K562 (cell line): Measurements from ENCODE around the gene HPD. TPM values are rescaled to one million over a fixed set of nuclear protein-coding genes. Genes with fewer than 3 reads are reported as not detected.
A peak's percentile ranks its signal among the peaks of the same experiment; 100 is the strongest.

ENCODE experiments used
- ASH1L ChIP-seq: fragments of 450-650 bp; IDR thresholded peaks from 2 replicates; pipeline ENCODE4 v1.6.1; 2018; ENCODE audit warnings: borderline replicate concordance, mild to moderate bottlenecking, low read depth; ENCODE audit not compliant: partially characterized antibody
- DIDO1 ChIP-seq: fragments of 450-650 bp; IDR thresholded peaks from 2 replicates; pipeline ENCODE4 v1.6.1; 2016; ENCODE audit warnings: low read depth, missing biosample characterization, missing genetic modification characterization
- ESRRA ChIP-seq: fragments of 450-650 bp; IDR thresholded peaks from 2 replicates; pipeline ENCODE4 v1.6.1; 2014; ENCODE audit warnings: low read depth, mild to moderate bottlenecking, moderate library complexity, borderline replicate concordance
- MED1 ChIP-seq: sonication (generic); formaldehyde crosslinking; IDR thresholded peaks from 2 replicates; pipeline ENCODE4 v1.8.1; 2023; ENCODE audit warnings: missing genetic modification reagents, borderline replicate concordance
- RAD21 ChIP-seq, 2 experiments: fragments of 250-450 bp in 1 of 2; fragments of 450-650 bp in 1 of 2; sonication (Bioruptor Pico) in 1 of 2; formaldehyde crosslinking in 1 of 2; IDR thresholded peaks in 1 of 2; conservative IDR thresholded peaks in 1 of 2; 2 replicates each; pipeline versions ENCODE4 v1.4.0 to v1.8.0; 2020 to 2022; ENCODE audit warnings: mild to moderate bottlenecking in 2 of 2, moderate library complexity in 1 of 2
- SAFB ChIP-seq: fragments of 200-400 bp; formaldehyde crosslinking; IDR thresholded peaks from 2 replicates; pipeline ENCODE4 v1.6.1; 2017; ENCODE audit warnings: low read depth, low read length, borderline replicate concordance
- SLC30A9 ChIP-seq: fragments of 250-450 bp; sonication (Bioruptor Pico); IDR thresholded peaks from 2 replicates; pipeline ENCODE4 v1.8.0; 2022; ENCODE audit warnings: mild to moderate bottlenecking, moderate library complexity
- SP2 ChIP-seq: IDR thresholded peaks from 2 replicates; pipeline ENCODE4 v1.6.1; 2011; ENCODE audit warnings: mild to moderate bottlenecking, low read depth, low read length, moderate library complexity; ENCODE audit not compliant: poor library complexity, severe bottlenecking; ENCODE audit errors: extremely low read depth
- SPI1 ChIP-seq: IDR thresholded peaks from 2 replicates; pipeline ENCODE4 v1.6.1; 2011; ENCODE audit warnings: low read depth, low read length, control low read depth, borderline replicate concordance
- U2AF2 ChIP-seq: fragments of 200-400 bp; formaldehyde crosslinking; optimal IDR thresholded peaks from 2 replicates; pipeline ENCODE3; 2017; ENCODE audit warnings: low read depth, mild to moderate bottlenecking, low read length
- YY1 ChIP-seq, 3 experiments: IDR thresholded peaks; 2 replicates each; pipeline ENCODE4 v1.6.1; 2011; ENCODE audit warnings: low read length in 2 of 3, mild to moderate bottlenecking in 2 of 3, moderate library complexity in 2 of 3, borderline replicate concordance in 1 of 3, control low read depth in 1 of 3, low read depth in 1 of 3; ENCODE audit not compliant: insufficient read depth in 3 of 3, insufficient replicate concordance in 2 of 3, control insufficient read depth in 1 of 3, insufficient read length in 1 of 3; ENCODE audit errors: extremely low read depth in 1 of 3
- ZBTB11 ChIP-seq, 3 experiments: fragments of 200-800 bp in 1 of 3; fragments of 250-450 bp in 1 of 3; fragments of 450-650 bp in 1 of 3; sonication (Bioruptor Pico) in 1 of 3; sonication (Bioruptor generic) in 1 of 3; formaldehyde crosslinking in 1 of 3; IDR thresholded peaks; 2 replicates each; pipeline versions ENCODE4 v1.6.1 to v1.8.0; 2016 to 2022; ENCODE audit warnings: mild to moderate bottlenecking in 2 of 3, missing genetic modification characterization in 2 of 3, missing compliant biosample characterization in 1 of 3, moderate library complexity in 1 of 3
- ZC3H4 ChIP-seq: sonication (generic); formaldehyde crosslinking; IDR thresholded peaks from 2 replicates; pipeline ENCODE4 v1.9.0; 2021; ENCODE audit warnings: missing genetic modification reagents, borderline replicate concordance
- ZNF197 ChIP-seq: fragments of 200-800 bp; sonication (Bioruptor generic); IDR thresholded peaks from 2 replicates; pipeline ENCODE4 v1.6.1; 2016; ENCODE audit warnings: low read depth, missing genetic modification characterization, missing compliant biosample characterization
- ZNF263 ChIP-seq: sonication (generic); formaldehyde crosslinking; IDR thresholded peaks from 2 replicates; pipeline ENCODE4 v1.8.0; 2022; ENCODE audit warnings: mild to moderate bottlenecking, missing genetic modification reagents, borderline replicate concordance
- polyA plus RNA-seq, 8 experiments: library from polyadenylated mRNA; depleted of rRNA in 4 of 8; stranded (reverse) in 5 of 8; unstranded in 3 of 8; fragments of >200 nt; fragmentation: Nextera tagmentation in 2 of 8; fragmentation: Illumina TruSeq in 1 of 8; extraction: Ambion mirVana in 2 of 8; extraction: Trizol in 1 of 8; gene quantifications; 2 replicates each; pipeline versions ENCODE4 v1.2.1 to v1.2.3, GENCODE V29; 2011 to 2014; ENCODE audit warnings: inconsistent platforms in 1 of 8, missing spikeins in 1 of 8
- total RNA-seq, 7 experiments: library from RNA; depleted of rRNA in 6 of 7; stranded (reverse); fragments of >200 nt in 6 of 7; fragmentation: Illumina TruSeq in 2 of 7; extraction: Trizol in 2 of 7; gene quantifications; 2 replicates each; pipeline versions ENCODE4 v1.2.1 to v1.2.3, GENCODE V29; 2011 to 2021; ENCODE audit warnings: low replicate concordance in 1 of 7
- TF ChIP-seq, protein P1 (sequence below): fragments of 250-450 bp; sonication (Bioruptor Pico); IDR thresholded peaks from 2 replicates; pipeline ENCODE4 v1.5.0; 2020; ENCODE audit warnings: mild to moderate bottlenecking
- TF ChIP-seq, protein P2 (sequence below): fragments of 250-450 bp; sonication (Bioruptor Pico); IDR thresholded peaks from 2 replicates; pipeline ENCODE4 v1.5.0; 2021; ENCODE audit warnings: mild to moderate bottlenecking, moderate library complexity

HPD gene
- total and polyA plus RNA-seq, 9 of the 15 experiments (the other 6 are each of a cell fraction or from before 2014, with no cell fraction given) = 0.06 to 0.29 (median 0.07) TPM; not detected in 4

DNA sequence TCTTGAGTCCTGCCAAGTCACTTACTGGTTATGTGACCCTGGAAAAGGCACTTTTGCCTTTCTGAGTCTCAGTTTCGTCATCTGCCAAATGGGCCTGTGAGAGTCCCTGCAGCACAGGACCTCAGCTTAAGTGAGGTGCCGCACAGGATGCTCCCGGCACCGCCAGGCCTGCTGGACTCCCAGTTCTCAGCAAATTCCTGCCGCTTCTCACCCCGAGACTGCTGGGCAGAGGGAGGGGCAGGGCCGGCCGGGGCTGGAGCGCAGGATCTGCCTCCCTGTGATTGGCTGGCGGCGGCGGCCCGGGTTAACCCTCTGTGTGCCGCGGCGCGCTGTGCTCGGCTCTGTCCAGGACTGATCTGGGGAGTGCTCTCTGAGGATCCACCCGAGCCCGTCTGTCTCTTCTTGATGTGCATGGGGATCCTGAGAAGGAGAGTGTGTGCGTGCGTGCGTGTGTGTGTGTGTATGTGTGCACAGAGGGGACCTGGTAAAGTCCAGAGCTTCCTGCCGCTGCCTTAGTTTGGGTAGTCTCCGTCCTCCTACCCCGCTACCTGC is 46.3 kb downstream of the HPD start (continued):
- 0 out of 4 replicates have a peak, but pooled peaks of 1 of the 2 experiments have one; percentile 1 for TF ChIP-seq RAD21 (CRISPR knock-in tag; conservative IDR thresholded peaks at IDR 0.05 in 1 of 2, IDR thresholded peaks at IDR 0.05 in 1 of 2)
- TF ChIP-seq ZC3H4 (CRISPR knock-in tag) = no peak
- TF ChIP-seq SPI1 = no peak
- TF ChIP-seq, protein P1, sequence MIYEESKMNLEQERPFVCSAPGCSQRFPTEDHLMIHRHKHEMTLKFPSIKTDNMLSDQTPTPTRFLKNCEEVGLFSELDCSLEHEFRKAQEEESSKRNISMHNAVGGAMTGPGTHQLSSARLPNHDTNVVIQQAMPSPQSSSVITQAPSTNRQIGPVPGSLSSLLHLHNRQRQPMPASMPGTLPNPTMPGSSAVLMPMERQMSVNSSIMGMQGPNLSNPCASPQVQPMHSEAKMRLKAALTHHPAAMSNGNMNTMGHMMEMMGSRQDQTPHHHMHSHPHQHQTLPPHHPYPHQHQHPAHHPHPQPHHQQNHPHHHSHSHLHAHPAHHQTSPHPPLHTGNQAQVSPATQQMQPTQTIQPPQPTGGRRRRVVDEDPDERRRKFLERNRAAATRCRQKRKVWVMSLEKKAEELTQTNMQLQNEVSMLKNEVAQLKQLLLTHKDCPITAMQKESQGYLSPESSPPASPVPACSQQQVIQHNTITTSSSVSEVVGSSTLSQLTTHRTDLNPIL = no peak
- TF ChIP-seq ESRRA = peak; percentile 80
- TF ChIP-seq U2AF2 = no peak
- TF ChIP-seq, protein P2, sequence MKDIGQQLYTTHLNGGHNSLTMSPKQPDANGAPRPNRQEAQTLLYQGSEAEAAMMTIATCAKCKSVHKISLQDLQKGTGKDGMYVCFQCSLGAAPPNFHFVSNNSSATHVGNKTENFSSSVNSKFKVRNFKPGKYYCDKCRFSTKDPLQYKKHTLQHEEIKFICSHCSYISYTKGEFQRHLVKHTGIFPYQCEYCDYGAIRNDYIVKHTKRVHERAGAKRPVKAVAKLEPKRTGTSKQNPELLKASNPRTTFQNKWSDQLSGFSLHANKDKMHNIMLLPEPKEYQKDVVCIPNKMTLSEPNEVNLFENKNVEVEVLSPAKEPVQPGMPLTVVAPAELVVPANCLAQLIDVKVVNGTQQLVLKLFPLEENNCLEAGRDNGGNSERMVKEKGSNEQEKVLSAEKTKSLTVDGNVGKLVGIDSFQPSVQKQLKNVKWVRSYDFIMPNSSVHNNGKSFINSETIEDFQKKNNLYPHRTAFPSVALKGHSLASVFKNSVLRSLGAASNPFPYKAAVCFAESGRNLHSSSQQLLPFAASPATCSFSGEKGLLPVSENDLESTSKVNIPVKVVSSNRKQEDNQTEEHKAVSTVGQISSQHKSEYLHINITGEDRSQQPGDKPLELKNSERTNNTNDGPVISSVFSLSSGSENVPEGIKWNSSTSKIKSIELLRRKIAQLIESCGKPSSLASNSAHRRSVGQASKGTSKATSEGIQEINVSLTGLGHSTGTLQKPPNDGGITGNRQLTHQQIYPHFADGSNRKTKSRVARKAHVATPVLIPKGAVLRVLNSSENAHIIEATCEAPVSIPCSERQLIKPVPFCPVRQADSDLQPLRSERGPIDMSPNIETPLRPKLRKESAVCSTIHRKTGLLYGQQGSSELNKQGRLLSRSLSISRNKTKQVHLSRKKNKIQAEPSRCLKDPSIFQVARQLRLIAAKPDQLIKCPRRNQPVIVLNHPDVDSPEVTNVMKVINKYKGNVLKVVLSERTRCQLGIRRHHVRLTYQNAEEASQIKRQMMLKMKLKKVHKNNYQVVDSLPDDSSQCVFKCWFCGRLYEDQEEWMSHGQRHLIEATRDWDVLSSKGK (CRISPR knock-in tag) = no peak
- no peak for TF ChIP-seq DIDO1 (tag)
- no peak for TF ChIP-seq ASH1L
- no peak for TF ChIP-seq SAFB
- no peak for TF ChIP-seq SP2
- TF ChIP-seq YY1 (IDR thresholded peaks at IDR 0.05; ENCODE audit: borderline replicate concordance in 1 of 3, control insufficient read depth in 1 of 3, extremely low read depth in 1 of 3, insufficient read depth in 3 of 3, insufficient read length in 1 of 3, insufficient replicate concordance in 2 of 3, low read depth in 1 of 3, low read length in 2 of 3) = no peak
- no peak for TF ChIP-seq SLC30A9 (CRISPR knock-in tag)
- TF ChIP-seq MED1 (CRISPR knock-in tag) = 0 out of 2 replicates have a peak, but pooled peaks have one; percentile 45
- TF ChIP-seq ZNF263 (CRISPR knock-in tag) = peak; percentile 47; the same call in 1 of the 2 replicates
- TF ChIP-seq ZBTB11 (CRISPR knock-in tag; IDR thresholded peaks at IDR 0.05) = no peak
- no peak for TF ChIP-seq ZNF197 (CRISPR knock-in tag)
